ENCODE results near the gene THEM5.

Gene THEM5

DNA sequence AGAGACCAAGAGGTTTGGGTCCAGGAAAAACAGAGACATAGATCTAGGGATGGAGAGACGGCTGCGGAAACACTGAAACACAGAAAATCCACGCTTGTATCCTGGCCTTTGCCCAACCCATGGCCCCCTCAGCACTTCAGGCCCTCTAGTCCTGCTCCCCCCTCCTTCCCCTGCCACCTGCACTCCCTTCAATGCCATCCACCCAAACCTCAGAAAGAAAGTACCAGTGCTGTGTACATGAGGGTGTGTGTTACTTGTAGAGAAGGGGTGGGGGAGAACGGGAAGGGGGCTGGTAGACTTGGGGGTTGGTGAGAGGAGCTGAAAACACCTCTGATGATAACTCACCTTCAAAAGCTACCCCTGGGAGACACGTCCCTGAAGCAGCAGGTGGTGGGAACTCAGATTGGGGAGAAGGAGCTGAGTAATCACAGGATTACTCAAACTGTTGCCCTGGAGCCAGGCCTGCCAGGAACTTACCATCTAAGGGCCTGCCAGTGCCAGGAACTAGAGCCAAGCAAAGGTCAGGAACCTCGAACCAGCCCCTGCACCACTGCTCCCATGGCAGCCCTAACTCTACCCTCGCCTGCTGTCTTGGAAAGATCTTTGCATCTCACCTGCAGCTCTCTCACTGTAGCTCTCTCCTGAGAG lies 33.4 kb downstream of the THEM5 start:
- no peak for DNase-seq (ENCODE audit: low spot score)

DNA sequence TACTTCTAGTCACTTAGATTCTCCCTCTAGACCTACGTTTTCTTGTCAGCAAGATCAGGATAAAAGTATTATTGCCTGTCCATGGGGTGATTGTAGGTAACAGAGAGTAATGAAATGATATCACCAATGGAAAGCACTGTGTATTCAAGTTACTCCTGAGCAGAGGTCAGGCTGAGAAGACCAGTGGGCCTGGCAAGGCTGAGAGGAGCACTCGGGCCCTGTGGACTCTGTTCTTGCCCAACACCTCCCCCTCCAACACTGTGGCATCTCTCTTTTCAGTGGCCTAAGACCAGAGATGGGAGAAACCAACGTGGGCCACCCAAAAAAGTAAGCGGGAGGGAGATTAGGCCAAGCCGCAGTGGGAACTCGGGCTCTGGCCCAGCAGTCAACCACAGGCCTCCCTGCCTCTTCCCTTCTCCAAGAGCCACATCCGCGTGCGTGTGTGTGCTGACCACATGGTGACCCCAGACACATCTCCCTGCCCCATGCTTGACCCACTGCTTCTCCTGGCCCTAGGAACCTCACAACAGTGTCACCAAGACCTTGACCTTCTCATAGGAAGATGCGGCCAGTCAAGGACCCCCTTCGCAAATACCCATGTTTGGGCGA lies 34.2 kb downstream of the THEM5 start:
- DNase-seq (ENCODE audit: low spot score) = no peak

DNA sequence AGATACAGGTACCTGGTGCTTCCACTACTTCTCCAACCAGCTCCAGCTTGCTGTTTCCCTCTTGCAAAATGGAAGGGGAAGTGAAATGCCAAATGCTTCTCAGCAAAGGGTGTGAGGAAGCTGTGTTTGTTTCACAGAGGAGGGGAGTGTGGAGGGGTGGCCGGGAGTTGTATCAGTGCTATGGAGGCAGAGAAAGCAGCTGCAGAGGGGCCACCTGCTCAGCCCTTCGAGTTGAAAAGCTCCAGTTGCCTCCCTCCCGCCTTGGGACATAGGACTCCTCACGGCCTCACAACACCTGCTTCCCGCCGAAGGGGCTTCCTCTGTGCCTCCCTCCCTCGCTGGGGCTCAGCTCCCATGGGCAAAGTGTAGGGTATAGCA lies 36.2 kb downstream of the THEM5 start:
- DNase-seq (ENCODE audit: low spot score) = no peak

DNA sequence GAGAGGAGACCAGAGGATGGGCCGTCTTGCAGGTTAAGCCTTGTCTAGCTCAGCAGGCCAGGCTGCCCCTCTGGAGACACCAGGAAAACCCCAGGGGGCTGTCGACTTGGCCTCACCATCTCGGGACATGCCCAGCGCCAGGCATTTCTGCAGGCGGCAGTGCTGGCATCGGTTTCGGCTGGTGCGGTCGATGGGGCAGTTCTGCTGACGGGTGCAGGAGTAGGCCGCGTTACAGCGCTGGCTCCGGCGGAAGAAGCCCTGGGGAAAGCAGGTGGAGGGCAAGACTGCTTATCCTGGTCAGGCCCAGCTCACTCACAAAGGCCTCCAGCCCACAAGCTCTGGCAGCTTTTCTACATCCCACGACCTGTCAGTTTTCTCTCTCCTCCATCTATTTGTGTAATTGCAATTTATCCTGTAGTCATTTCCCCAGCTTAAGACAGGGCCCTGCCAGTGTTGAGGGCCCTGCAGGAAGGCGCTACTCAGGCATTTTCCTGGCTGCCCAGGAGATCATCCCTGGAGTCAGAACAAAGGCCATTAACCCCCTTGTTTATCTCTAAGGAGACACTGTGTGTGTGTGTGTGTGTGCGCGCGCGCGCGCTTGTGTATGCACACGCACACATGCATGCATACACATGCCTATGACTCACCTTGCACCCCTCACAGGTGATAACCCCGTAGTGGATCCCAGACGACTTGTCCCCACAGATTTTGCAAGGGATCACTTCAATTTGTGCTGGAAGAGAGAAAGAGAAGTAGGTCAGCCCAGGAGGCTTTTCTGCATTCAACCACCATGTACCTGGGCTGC lies 36.8 kb downstream of the THEM5 start:
- no peak for DNase-seq (ENCODE audit: low spot score)

DNA sequence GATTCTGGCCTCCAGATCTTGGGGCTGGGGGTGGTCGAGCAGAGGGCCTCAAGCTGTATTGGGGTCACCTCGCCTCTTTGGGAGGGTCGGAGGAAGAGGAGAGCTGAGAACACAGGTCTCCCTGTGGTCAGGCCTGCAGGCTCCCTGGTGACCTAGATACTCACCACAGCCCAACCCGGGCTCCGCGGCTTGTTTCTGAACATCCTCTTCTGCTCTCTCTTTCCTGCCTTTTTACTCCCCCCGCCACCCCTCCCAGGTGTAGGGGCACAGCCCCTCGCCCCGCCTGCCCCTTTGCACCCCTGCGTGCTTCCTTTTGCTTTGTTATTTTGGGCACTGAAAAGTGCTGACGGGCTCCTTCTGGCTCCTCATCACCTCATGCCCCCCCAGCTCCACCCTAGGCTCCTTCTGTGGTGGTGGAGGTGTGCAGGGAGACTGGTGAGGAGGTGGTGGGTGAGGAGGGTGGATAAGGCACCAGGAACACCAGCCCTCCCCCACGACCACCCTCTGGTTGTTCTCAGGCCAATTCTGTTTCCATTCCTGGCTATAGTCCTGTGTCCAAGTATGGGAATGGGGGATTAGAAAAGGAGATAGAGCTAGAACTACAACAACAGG lies 37.7 kb downstream of the THEM5 start:
- no peak for DNase-seq (ENCODE audit: low spot score)

DNA sequence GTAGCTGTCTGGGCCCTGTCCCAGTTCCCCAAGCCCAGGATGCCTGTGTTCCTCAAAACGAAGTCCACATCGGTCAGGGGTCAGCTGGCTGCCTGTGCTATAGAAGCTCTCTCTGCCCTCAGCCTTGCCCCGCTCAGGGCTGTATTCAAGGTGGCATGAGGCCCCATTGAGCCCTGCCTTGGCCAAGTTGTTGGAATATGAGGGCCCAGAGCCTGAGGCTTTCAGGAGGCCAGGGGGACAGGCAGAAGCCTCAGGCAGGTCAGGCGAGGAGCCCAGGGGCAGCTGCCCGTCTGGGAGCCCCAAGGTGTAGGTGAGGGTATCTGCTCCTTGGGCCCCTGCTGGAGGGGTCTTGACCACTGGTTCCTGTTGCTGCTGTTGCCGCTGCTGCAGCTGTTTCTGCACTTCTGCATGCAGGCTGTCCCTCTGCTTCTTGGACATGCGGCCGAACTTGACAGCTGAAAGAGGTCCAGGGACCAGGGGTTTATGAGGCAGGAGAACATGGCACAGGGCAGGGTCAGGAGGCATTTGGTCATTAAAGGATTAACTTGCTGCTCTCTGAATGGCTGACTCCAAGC lies 38.5 kb downstream of the THEM5 start:
- DNase-seq (ENCODE audit: low spot score) = no peak

DNA sequence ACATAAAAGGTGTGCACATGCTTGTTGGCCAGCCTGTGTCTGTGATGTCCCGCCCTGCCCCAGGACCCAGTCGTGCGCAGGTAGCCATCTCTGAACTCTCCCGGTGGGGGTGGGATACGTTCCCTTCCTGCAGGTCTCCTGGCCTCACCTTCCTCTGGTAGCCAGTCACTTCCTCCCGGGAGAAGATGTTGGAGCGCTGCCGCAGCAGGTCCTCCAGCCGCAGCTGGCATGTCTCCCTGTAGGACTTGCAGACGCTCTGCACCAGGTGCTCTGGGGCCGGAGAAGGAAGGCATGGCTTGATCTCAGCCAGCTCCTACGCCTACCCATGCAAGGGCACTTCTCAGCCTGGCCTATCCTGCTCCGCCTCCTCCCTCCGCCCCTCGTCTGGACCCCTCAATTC lies 39.1 kb downstream of the THEM5 start:
- no peak for DNase-seq (ENCODE audit: low spot score)

DNA sequence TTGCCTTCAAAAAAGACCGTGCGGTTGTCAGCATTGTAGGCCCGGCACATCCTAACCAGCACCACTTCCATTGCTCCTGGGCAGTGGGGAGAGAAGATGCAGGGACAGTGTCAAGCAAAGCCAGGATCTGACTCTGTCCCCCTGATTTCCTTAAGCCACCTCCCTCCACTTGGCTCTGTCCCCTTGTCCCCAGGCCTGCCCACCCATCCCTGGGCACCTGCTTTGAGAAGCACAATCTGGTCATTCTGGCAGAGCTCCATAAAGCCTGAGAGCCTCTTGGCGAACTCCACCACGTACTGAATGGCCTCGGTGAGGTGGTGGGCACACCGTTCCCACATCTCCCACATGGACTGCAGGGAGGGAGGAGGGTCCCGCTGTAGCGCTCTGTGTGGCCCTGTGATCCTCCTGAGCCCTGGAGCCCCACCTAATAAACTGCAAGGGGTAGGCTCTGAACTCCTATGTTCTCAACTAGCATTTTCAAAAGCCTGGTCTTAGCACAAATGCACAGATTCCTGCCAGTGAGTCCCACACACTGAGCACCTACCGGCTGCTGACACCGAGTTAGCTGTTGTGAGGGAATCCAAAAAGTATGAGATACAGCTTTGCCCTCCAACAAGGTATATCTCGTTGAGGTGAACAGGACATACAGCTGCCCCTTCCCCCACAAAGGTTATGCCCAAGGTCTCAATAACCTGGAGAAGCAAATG lies 40.1 kb downstream of the THEM5 start:
- DNase-seq (ENCODE audit: low spot score) = no peak

DNA sequence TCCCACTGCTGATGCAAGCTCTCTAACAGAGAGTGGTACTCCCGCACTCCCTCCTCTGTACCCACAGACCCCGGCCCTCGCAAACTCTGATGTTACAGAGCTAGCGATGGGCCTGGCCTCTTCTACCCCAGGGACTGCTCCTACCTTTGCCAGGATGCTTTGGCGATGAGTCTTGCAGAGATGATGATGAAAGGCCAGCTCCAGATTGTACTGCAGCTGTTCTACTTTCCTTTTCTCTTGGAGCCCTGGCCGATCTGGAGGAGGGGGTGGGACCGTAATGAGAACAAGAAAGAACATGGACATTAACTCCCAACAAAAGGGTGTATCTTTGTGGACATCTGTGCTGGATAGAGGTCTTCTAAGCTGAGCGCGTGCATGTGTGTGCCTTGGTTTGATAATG lies 42.3 kb downstream of the THEM5 start:
- no peak for DNase-seq (ENCODE audit: low spot score)

DNA sequence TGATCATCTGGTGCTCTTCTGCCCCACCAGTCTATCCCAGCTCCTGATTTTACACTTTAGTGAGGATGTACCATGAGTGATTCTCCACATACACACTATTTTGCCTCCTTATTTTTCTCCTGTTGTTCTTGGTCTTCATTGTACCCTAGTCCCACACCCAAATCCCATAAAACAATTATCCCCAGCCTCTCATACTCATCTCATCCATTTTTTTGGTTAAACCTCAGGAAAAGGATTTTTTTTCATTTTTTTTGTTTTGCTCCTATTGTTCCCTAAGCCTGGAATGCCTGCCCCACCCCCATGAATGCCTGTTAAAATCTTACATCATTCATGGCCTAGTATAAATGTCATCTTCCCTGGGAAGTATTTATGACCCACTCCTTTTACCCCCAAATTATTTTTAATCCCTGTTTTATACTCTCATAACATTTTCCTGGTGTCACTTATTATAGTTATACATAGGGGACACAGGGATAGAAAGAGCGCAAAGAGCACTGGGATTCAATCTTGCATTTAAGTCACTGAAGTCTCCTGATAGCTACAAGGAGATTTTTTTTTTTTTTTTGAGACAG lies 43.4 kb downstream of the THEM5 start:
- DNase-seq (ENCODE audit: low spot score) = no peak

DNA sequence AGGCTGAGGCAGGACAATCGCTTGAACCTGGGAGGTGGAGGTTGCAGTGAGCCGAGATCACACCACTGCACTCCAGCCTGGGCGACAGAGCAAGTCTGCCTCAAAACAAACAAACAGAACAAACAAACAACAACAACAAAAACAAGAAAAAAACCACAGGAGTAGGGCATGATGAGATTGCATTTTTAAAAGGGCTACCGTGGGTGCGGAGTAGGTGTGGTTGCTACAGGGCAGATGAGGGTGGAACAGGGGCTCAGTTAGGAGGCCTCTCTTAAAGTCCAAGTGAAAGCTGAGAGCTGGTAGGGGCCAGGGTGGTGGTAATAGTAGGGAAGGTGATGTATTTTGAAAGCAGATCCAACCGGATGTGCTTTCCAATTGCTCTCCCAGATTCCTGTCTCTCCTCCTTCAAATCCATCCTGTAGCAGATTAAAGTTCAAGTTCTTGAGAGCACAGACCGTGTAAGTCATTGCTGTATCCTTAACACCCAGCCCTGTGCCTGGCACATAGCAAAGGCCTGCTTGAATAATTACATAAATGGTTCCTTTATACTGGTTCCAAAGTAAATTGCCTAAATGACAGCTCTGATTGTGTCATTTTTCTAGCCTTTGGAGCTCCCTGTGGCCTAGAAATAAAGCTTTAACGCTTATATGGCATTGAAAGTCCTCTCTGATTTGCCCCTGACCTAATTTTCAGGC lies 44.1 kb downstream of the THEM5 start:
- peak; percentile 57 for DNase-seq (ENCODE audit: low spot score)

DNA sequence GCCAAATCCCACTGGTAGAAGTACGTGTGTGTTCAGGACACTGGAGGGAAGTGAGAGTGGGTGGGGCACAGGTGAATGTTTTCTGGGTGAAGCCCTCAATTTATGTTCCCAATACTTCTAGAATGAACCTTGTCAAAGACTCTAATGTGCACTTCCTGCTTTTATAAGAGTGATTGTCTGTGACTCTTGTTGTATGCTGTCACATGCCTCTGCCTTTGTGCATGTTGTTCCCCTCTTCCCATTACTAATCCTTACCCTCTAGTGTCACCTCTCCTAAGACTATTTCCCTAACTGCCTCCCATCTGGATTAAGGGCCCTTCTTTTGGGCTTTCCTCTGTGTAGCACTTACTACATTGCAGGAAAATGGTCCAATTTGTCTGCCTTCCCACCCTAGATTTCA lies 45.7 kb downstream of the THEM5 start:
- DNase-seq (ENCODE audit: low spot score) = no peak

DNA sequence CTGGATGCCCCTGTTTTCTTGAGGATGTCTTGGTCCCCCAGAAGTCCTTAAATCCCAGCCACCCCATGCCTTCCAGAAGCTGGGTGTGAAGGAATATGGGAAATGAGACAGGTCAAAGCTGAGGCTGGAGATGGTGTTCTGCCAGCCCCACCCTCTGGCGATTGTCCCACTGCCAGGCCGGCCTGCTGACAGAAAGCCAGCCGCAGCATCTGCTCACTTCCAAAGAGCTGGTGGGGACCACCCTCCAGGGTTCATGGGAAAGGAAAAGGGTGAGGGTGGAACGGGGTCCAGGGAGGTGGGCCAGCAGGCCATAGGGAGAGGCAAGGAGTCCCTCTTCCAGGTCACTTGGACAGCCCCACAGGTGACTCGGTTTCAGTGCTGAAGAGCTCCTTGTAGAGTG lies 46.4 kb downstream of the THEM5 start:
- DNase-seq (ENCODE audit: low spot score) = no peak

DNA sequence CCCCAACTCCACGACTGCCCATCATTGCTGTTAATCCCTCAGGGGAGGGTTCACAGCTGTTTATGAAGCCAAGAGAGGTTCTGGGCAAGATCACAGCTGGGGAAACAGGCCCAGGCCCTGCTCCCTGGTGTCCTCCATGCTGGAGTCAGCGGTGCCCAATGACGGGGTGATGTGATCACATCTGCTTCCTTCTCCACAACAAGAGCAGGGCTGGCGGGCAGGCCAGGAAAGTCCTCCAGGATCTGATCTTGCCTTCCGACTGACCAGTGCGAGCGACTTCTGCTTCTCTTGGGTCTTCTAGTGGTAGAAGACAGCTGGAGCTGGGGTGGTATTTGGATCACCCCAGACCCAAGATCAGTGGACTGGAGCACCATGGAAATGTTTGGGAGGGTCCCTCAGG lies 47.3 kb downstream of the THEM5 start:
- DNase-seq (ENCODE audit: low spot score) = no peak

DNA sequence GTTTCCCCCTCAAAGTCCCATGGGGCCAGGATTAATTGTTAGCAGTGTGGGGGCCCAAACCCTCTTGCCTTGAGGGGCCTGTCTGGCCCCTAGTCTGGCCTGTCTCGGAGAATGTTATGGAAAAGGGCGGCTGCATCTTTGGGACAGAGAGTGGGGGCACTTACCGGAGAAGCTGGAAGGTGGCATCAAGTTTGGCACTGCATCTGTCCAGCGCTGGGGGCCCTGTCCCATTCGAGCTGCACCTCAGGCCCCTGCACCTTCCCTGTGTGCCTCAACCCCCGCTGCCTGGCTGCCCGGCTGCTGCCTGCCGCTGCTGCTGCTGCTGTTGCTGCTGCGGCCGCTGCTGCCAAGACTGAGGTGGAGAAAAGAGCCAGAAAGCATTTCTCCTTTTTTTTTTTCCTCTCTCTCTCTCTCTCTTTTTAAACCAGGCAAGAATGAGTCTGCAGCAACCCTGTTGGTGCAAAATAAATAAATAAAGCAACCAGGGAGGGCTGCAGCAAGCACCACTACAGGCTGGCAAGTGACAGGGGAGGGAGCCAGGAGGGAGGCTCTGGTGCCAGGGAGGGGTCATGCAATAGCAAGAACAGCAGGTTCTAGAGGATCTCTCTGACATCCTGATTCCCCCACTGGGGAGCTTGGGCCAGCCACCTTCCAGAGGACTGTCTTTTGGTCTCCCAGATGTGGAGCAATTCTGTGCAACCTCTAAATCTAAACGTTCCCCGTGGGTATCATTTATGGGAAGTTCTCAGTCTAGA lies 48.3 kb downstream of the THEM5 start, which contains the start of gene LINGO4:
Gene LINGO4 (minus strand): TSS at position 354 of the 755 bp plus-strand sequence. CDS start 2,715 bp downstream, outside the sequence.
- DNase-seq (ENCODE audit: low spot score) = no peak

DNA sequence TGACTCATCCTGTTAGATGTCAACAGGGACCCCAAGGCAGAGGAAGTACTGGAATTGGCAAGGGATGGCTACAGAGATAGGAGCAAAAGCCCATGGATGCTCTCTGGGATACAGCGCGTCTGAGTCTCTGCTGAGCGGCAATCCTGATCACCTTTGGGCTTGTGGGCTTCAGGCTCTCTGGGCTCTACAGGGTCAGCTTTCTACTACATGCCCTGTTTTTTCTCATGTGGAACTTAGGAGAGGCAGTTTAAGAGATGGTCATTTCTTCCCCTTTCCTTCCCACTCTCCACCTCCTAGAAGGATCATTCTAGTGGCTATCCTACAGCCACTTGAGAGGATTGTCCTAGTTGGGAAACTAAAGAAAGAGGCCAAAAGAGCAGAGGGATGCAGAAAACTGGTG lies 49.6 kb downstream of the THEM5 start:
- no peak for DNase-seq (ENCODE audit: low spot score)

DNA sequence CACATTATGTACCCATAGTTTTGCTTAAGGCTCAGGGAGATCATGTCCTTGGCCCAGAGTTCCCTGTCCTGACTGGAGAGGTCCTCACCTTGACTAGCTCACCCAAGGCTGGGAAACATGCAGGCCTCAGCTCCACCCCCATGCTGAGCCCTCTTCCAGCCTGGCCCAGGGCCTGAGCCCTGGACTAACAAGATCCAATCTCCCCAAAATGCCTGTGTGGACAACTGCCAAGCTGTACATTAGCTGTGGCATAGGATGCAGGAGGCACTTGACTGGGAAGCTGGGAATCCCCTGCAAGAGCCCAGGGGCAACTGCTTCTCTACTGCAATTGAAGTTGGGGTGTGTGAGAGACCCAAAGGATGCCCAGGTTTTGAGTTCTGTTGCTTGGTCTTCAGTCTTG lies 50.3 kb downstream of the THEM5 start:
- no peak for DNase-seq (ENCODE audit: low spot score)

DNA sequence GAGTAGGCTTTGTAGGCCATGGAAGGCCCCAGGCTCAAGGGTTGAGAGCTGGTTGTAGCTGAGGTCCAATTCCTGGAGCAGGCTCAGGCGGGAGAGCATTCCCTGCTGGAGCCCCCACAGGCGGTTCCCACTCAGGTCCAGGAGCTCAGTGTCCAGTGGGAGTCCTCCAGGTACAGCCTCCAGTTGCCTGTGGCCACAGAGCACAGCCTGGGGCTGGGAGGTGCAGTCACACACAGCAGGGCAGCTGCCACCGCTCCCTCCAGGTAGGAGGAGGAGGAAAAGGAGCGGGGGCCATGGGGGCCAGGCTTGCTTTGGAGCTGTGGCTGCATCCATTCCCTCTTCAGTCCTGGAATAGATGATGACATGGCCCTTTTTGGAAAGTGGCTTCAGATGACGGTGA lies 51.1 kb downstream of the THEM5 start:
- DNase-seq (ENCODE audit: low spot score) = no peak

DNA sequence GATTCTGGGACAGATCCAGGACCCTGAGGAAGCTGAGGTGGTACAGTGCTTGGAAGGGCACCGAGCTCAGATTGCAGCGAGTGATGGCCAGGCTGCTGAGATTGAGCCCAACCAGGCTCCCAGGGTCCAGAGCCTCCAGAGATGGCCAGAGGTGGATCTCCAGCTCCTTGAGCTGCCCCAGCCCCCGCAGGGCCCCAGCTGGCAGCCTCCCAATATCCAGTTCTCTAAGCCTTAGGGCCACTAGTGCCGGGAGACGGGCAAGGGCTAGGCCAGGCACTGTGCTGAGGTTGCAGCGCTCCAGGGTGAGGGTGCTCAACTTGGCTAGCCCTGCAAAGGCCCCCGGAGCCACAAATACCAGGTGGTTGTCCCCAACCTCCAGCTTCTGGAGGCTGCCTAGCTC lies 51.7 kb downstream of the THEM5 start:
- DNase-seq (ENCODE audit: low spot score) = no peak

DNA sequence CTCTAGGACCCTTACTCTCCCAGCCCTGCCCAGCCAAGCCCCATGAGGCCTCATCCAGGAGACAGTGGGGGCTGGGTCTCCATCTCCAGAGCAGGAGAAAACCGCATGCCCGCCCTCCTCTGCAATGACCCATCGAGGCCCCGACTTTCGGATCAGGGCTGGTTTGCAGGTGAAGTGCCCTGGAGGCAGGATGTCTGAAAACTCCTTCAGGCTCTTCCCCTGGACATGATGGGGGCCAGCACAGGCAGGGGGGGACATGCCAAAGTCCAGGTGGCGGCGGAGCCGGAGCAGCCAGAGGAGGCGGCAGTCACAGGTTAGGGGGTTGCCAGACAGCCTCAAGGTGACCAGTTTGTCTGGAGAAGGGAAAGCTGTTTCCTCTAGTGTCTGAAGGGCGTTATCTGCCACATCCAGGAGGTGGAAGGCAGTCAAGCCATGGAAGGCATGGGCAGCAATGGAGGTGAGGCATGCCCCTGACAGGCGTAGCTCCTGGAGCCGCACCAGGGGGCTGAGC lies 52.1 kb downstream of the THEM5 start:
- DNase-seq (ENCODE audit: low spot score) = no peak
